HCT116 (cell line): ENCODE results near the gene EPHA2.

ENCODE experiments used
- CTCF ChIP-seq, 3 experiments: fragments of 200-600 bp in 1 of 3; sonication (generic) in 1 of 3; IDR thresholded peaks in 2 of 3; conservative IDR thresholded peaks in 1 of 3; 2 replicates each; pipeline ENCODE4 v1.5.1; 2012 to 2017; ENCODE audit warnings: low read depth in 2 of 3, low read length in 2 of 3, antibody characterized with exemption in 1 of 3, borderline replicate concordance in 1 of 3, control low read depth in 1 of 3, mild to moderate bottlenecking in 1 of 3, mixed read lengths in 1 of 3, mixed run types in 1 of 3, moderate library complexity in 1 of 3; ENCODE audit not compliant: insufficient read depth in 1 of 3
- ELF1 ChIP-seq: IDR thresholded peaks from 2 replicates; pipeline ENCODE4 v1.6.1; 2012; ENCODE audit warnings: low read depth, borderline replicate concordance
- EZH2 ChIP-seq: fragments of 200-600 bp; sonication (generic); IDR thresholded peaks from 2 replicates; pipeline ENCODE4 v1.6.1; 2017; ENCODE audit warnings: antibody characterized with exemption, mixed run types
- EZH2phosphoT487 ChIP-seq: fragments of 200-600 bp; IDR thresholded peaks from 2 replicates; pipeline ENCODE4 v1.6.1; 2018; ENCODE audit warnings: antibody characterized with exemption, borderline replicate concordance
- MAX ChIP-seq: IDR thresholded peaks from 2 replicates; pipeline ENCODE4 v1.6.1; 2012
- POLR2A ChIP-seq: IDR thresholded peaks from 2 replicates; pipeline ENCODE4 v1.7.0; 2011; ENCODE audit warnings: borderline replicate concordance; ENCODE audit not compliant: insufficient read depth, insufficient read length; ENCODE audit errors: extremely low read depth
- POLR2AphosphoS5 ChIP-seq: IDR thresholded peaks from 2 replicates; pipeline ENCODE4 v1.6.1; 2011; ENCODE audit warnings: mild to moderate bottlenecking, low read depth, low read length, moderate library complexity
- REST ChIP-seq: IDR thresholded peaks from 2 replicates; pipeline ENCODE4 v1.6.1; 2012; ENCODE audit warnings: low read depth

- TF ChIP-seq REST (no peak), POLR2A (no peak), EZH2 (no peak), CTCF (IDR thresholded peaks at IDR 0.05 in 2 of 3, conservative IDR thresholded peaks at IDR 0.05 in 1 of 3; ENCODE audit: borderline replicate concordance in 1 of 3, insufficient read depth in 1 of 3, low read depth in 2 of 3, low read length in 2 of 3) (no peak), ELF1 (no peak), POLR2AphosphoS5 (no peak; the same call in 1 of the 2 replicates), EZH2phosphoT487 (no peak), MAX (no peak)
These were observed 12.8 kb downstream of the EPHA2 start for GRCh38 chr1:16143005-16143565.
